Colonic mucosa (tissue), 4 donors: ENCODE data around the gene RFFL. TPM values are rescaled to one million over a fixed set of nuclear protein-coding genes. Genes with fewer than 3 reads are reported as not detected.

Experiments used
- DNase-seq: peaks from one replicate; pipeline ENCODE4 v3.0.0-alpha.2; 2020
- H3K27ac ChIP-seq: fragments of 200-600 bp; one replicate; pipeline ENCODE4 v1.8.0; 2021
- H3K27me3 ChIP-seq: fragments of 200-600 bp; one replicate; pipeline ENCODE4 v1.8.0; 2021
- H3K36me3 ChIP-seq: fragments of 200-600 bp; one replicate; pipeline ENCODE4 v1.8.0; 2021
- H3K4me1 ChIP-seq: fragments of 200-600 bp; one replicate; pipeline ENCODE4 v1.8.0; 2021; ENCODE audit warnings: mild to moderate bottlenecking
- H3K4me3 ChIP-seq: fragments of 200-600 bp; one replicate; pipeline ENCODE4 v1.8.0; 2021
- H3K9ac ChIP-seq, 2 donors: one replicate each; pipeline ENCODE4 v1.7.0; 2013; ENCODE audit warnings: control low read depth in 2 of 2, low read depth in 2 of 2, low read length in 2 of 2
- H3K9me3 ChIP-seq: fragments of 200-600 bp; one replicate; pipeline ENCODE4 v1.8.0; 2021
- CTCF ChIP-seq: fragments of 200-600 bp; IDR thresholded peaks from one replicate; pipeline ENCODE4 v1.8.0; 2022; ENCODE audit warnings: antibody characterized with exemption, mild to moderate bottlenecking
- intact Hi-C: fragments of 100-400 bp; cut with DNase I; formaldehyde crosslinking; loops from one replicate; pipeline ENCODE4 v1.14.1; 2022
- total RNA-seq, 2 donors: library from RNA; stranded (reverse); fragmentation: NEBNext Ultra II Directional in 1 of 2; extraction: Animal tissue kit (Norgen Biotek cat#: 25700) in 1 of 2; gene quantifications; one replicate each; pipeline ENCODE4 v1.2.1, GENCODE V29; 2021
- donor health status: healthy.
- donor health status: DM: no; HTN: no; CAD: no.
- donor health status: DM: no; HTN: no; CAD: no.

RFFL gene
- total RNA-seq, 2 donors from 2014 or later, result 48.4 to 82.5 TPM

GRCh38 chr17:34958438-34958837 is 105.1 kb downstream of the RFFL start:
- Histone ChIP-seq H3K4me3 (no peak overlapping the region), H3K27ac (no peak overlapping the region), H3K27me3 (no peaks in the 10 kb centered on the region), H3K9ac (no peak overlapping the region), H3K4me1 (peaks cover 9% of the 10 kb centered on the region), H3K36me3 (no peaks in the 10 kb centered on the region), H3K9me3 (no peaks in the 10 kb centered on the region)
- intact Hi-C loops, result no loop called here
- no peak for DNase-seq
- TF ChIP-seq CTCF, result no peak

Other genes starting within 250 kb of the RFFL start
- gene CCT6B, start 102.2 kb downstream of the RFFL start, total RNA-seq, result 1 to 10 TPM in 1 of 2 donors, under 1 TPM in 1; 0.67 to 2.3 TPM
- 10 to 100 TPM; 12.6 to 14.3 TPM for gene ZNF830, start 102.2 kb downstream of the RFFL start, total RNA-seq
- gene LIG3, start 83.2 kb downstream of the RFFL start, total RNA-seq, result 10 to 100 TPM; 29.1 to 42.9 TPM
- 10 to 100 TPM in 1 of 2 donors, 1 to 10 TPM in 1; 6.1 to 17.3 TPM for gene RAD51D, start 56.2 kb upstream of the RFFL start, total RNA-seq
- gene FNDC8, start 57.9 kb upstream of the RFFL start, total RNA-seq, result not detected
- 10 to 100 TPM in 1 of 2 donors, 1 to 10 TPM in 1; 9.1 to 18.5 TPM for gene NLE1, start 78.6 kb upstream of the RFFL start, total RNA-seq
- not detected for gene UNC45B, start 84.1 kb upstream of the RFFL start, total RNA-seq
- not detected for gene SLC35G3, start 130.7 kb upstream of the RFFL start, total RNA-seq
- gene SLFN5, start 179.4 kb upstream of the RFFL start, total RNA-seq, result 1 to 10 TPM; 3.0 to 8.5 TPM